ENCODE results near the gene LIG4.

DNA sequence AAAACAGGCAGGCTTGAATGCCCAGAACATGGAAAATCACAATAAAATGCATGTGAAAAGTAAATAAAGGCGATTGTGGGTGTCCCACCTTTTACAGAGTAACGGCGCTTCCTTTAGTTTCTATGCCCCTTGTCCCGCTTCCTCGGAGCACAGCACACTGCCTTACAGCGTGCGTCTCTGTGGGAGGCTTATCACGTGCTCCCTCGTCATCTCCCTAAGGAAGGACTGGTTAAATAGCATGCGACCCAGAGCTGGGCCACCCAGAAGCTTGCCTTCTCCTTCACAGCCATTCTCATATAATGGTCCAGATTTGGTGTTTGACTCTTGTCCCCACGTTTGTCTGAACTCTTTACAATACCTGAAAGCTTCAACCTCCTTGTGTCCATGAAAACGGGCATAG lies 56.6 kb downstream of the LIG4 start:
- TF ChIP-seq, protein P1, sequence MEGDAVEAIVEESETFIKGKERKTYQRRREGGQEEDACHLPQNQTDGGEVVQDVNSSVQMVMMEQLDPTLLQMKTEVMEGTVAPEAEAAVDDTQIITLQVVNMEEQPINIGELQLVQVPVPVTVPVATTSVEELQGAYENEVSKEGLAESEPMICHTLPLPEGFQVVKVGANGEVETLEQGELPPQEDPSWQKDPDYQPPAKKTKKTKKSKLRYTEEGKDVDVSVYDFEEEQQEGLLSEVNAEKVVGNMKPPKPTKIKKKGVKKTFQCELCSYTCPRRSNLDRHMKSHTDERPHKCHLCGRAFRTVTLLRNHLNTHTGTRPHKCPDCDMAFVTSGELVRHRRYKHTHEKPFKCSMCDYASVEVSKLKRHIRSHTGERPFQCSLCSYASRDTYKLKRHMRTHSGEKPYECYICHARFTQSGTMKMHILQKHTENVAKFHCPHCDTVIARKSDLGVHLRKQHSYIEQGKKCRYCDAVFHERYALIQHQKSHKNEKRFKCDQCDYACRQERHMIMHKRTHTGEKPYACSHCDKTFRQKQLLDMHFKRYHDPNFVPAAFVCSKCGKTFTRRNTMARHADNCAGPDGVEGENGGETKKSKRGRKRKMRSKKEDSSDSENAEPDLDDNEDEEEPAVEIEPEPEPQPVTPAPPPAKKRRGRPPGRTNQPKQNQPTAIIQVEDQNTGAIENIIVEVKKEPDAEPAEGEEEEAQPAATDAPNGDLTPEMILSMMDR (IDR thresholded peaks at IDR 0.05; ENCODE audit: borderline replicate concordance, extremely low read depth, low read length, poor library complexity, severe bottlenecking) = no peak
- TF ChIP-seq EZH2 (IDR thresholded peaks at IDR 0.05; ENCODE audit: borderline replicate concordance, low read depth, low read length, severe bottlenecking) = no peak
